Muscle layer of duodenum (tissue), 2 donors: ENCODE measurements around the gene FJX1.

Experiments used
- H3K27ac ChIP-seq: one replicate; pipeline ENCODE4 v1.7.0; 2013; ENCODE audit warnings: mild to moderate bottlenecking, low read length
- H3K27me3 ChIP-seq: one replicate; pipeline ENCODE4 v1.7.0; 2013; ENCODE audit warnings: low read depth, mild to moderate bottlenecking, control low read depth, low read length
- H3K36me3 ChIP-seq, 2 donors: one replicate each; pipeline ENCODE4 v1.7.0; 2013; ENCODE audit warnings: low read length in 2 of 2, control low read depth in 1 of 2, mild to moderate bottlenecking in 1 of 2; ENCODE audit not compliant: insufficient read depth in 2 of 2, control insufficient read depth in 1 of 2
- H3K4me1 ChIP-seq, 2 donors: one replicate each; pipeline ENCODE4 v1.7.0; 2013; ENCODE audit warnings: low read length in 2 of 2, mild to moderate bottlenecking in 2 of 2, control low read depth in 1 of 2, moderate library complexity in 1 of 2; ENCODE audit not compliant: insufficient read depth in 2 of 2, control insufficient read depth in 1 of 2
- H3K4me3 ChIP-seq, 2 donors: one replicate each; pipeline ENCODE4 v1.7.0; 2013; ENCODE audit warnings: low read length in 2 of 2, low read depth in 1 of 2, mild to moderate bottlenecking in 1 of 2
- H3K9me3 ChIP-seq, 2 donors: one replicate each; pipeline ENCODE4 v1.7.0; 2013; ENCODE audit warnings: low read length in 2 of 2, control low read depth in 1 of 2, mild to moderate bottlenecking in 1 of 2; ENCODE audit not compliant: control insufficient read depth in 1 of 2
- donor health status: healthy.

FJX1 gene

GRCh38 chr11:35620795-35621194 lies 2.5 kb downstream of the FJX1 start:
- no peak overlapping the region for H3K4me3 ChIP-seq
- H3K9me3 ChIP-seq: no peaks in the 10 kb centered on the region
- H3K4me1 ChIP-seq: peaks cover 0 to 31% of the 10 kb centered on the region in 2 donors
- H3K27me3 ChIP-seq: peaks cover 17% of the 10 kb centered on the region
- no peak overlapping the region for H3K27ac ChIP-seq
- no peaks in the 10 kb centered on the region for H3K36me3 ChIP-seq

GRCh38 chr11:35621620-35622019 lies 3.4 kb downstream of the FJX1 start:
- H3K4me3 ChIP-seq: no peak overlapping the region
- peaks cover 17% of the 10 kb centered on the region for H3K27me3 ChIP-seq
- no peaks in the 10 kb centered on the region for H3K9me3 ChIP-seq
- no peak overlapping the region for H3K27ac ChIP-seq
- no peaks in the 10 kb centered on the region for H3K36me3 ChIP-seq
- peaks cover 0 to 31% of the 10 kb centered on the region in 2 donors for H3K4me1 ChIP-seq

- Histone ChIP-seq H3K4me3 (no peak overlapping the region), H3K27me3 (peaks cover 17% of the 10 kb centered on the region), H3K36me3 (no peaks in the 10 kb centered on the region), H3K4me1 (peaks cover 0 to 31% of the 10 kb centered on the region in 2 donors), H3K9me3 (no peaks in the 10 kb centered on the region), H3K27ac (no peak overlapping the region)
Measured at GRCh38 chr11:35622070-35622469, 3.8 kb downstream of the FJX1 start.

GRCh38 chr11:35623621-35624168 lies 5.4 kb downstream of the FJX1 start:
- no peak overlapping the region for H3K4me3 ChIP-seq
- H3K27ac ChIP-seq: no peak overlapping the region
- H3K27me3 ChIP-seq: peaks cover 17% of the 10 kb centered on the region
- H3K36me3 ChIP-seq: no peaks in the 10 kb centered on the region
- H3K9me3 ChIP-seq: no peaks in the 10 kb centered on the region
- H3K4me1 ChIP-seq: peaks cover 0 to 26% of the 10 kb centered on the region in 2 donors

GRCh38 chr11:35624316-35624715 lies 6.1 kb downstream of the FJX1 start:
- H3K27ac ChIP-seq: no peak overlapping the region
- H3K9me3 ChIP-seq: no peaks in the 10 kb centered on the region
- H3K27me3 ChIP-seq: peaks cover 17% of the 10 kb centered on the region
- no peaks in the 10 kb centered on the region for H3K36me3 ChIP-seq
- H3K4me1 ChIP-seq: peaks cover 0 to 20% of the 10 kb centered on the region in 2 donors
- no peak overlapping the region for H3K4me3 ChIP-seq

- Histone ChIP-seq H3K4me3 (no peak overlapping the region), H3K36me3 (no peaks in the 10 kb centered on the region), H3K9me3 (no peaks in the 10 kb centered on the region), H3K27ac (no peak overlapping the region), H3K27me3 (peaks cover 17% of the 10 kb centered on the region), H3K4me1 (peaks cover 0 to 15% of the 10 kb centered on the region in 2 donors)
Measured at GRCh38 chr11:35624781-35625180, 6.5 kb downstream of the FJX1 start.

- Histone ChIP-seq H3K27ac (no peak overlapping the region), H3K36me3 (no peaks in the 10 kb centered on the region), H3K27me3 (peaks cover 9% of the 10 kb centered on the region)
Measured at GRCh38 chr11:35626501-35626900, 8.2 kb downstream of the FJX1 start.

GRCh38 chr11:35629511-35629910 lies 11.3 kb downstream of the FJX1 start:
- H3K9me3 ChIP-seq: no peaks in the 10 kb centered on the region
- H3K27ac ChIP-seq: no peak overlapping the region
- H3K36me3 ChIP-seq: no peaks in the 10 kb centered on the region
- no peak overlapping the region for H3K4me3 ChIP-seq
- H3K27me3 ChIP-seq: no peaks in the 10 kb centered on the region
- H3K4me1 ChIP-seq: no peaks in the 10 kb centered on the region

More at GRCh38 chr11:35626501-35626900, 8.2 kb downstream of the FJX1 start:
- H3K4me1 ChIP-seq: peaks cover 0 to 7% of the 10 kb centered on the region in 2 donors
- no peaks in the 10 kb centered on the region for H3K9me3 ChIP-seq
- no peak overlapping the region for H3K4me3 ChIP-seq

GRCh38 chr11:35629914-35630313 lies 11.7 kb downstream of the FJX1 start:
- no peak overlapping the region for H3K27ac ChIP-seq
- no peak overlapping the region for H3K4me3 ChIP-seq
- H3K9me3 ChIP-seq: no peaks in the 10 kb centered on the region

GRCh38 chr11:35631891-35632290 lies 13.6 kb downstream of the FJX1 start:
- Histone ChIP-seq H3K36me3 (no peaks in the 10 kb centered on the region), H3K9me3 (no peaks in the 10 kb centered on the region), H3K4me3 (no peak overlapping the region), H3K4me1 (no peaks in the 10 kb centered on the region), H3K27me3 (no peaks in the 10 kb centered on the region), H3K27ac (no peak overlapping the region)

More at GRCh38 chr11:35629914-35630313, 11.7 kb downstream of the FJX1 start:
- Histone ChIP-seq H3K36me3 (no peaks in the 10 kb centered on the region), H3K27me3 (no peaks in the 10 kb centered on the region), H3K4me1 (no peaks in the 10 kb centered on the region)

- H3K4me1 ChIP-seq: no peaks in the 10 kb centered on the region
- no peak overlapping the region for H3K27ac ChIP-seq
- H3K27me3 ChIP-seq: no peaks in the 10 kb centered on the region
- H3K9me3 ChIP-seq: no peaks in the 10 kb centered on the region
- no peaks in the 10 kb centered on the region for H3K36me3 ChIP-seq
- H3K4me3 ChIP-seq: no peak overlapping the region
Measured at GRCh38 chr11:35632301-35632700, 14.0 kb downstream of the FJX1 start.

GRCh38 chr11:35633827-35634423 lies 15.7 kb downstream of the FJX1 start:
- Histone ChIP-seq H3K27ac (no peak overlapping the region), H3K9me3 (no peaks in the 10 kb centered on the region), H3K4me1 (no peaks in the 10 kb centered on the region), H3K4me3 (no peak overlapping the region), H3K27me3 (no peaks in the 10 kb centered on the region), H3K36me3 (no peaks in the 10 kb centered on the region)
